Measurements from ENCODE around the gene AADACL4.
"Not testable (repeated sequence)": the region's sequence is repeated elsewhere in the genome, so short reads cannot be mapped to it uniquely, and the experiment has no call there.

Gene AADACL4

GRCh38 chr1:12648741-12649140, 4.9 kb downstream of the AADACL4 start:
- no peak for TF ChIP-seq CTCF (conservative IDR thresholded peaks at IDR 0.05; ENCODE audit: low read depth, low read length)

DNA sequence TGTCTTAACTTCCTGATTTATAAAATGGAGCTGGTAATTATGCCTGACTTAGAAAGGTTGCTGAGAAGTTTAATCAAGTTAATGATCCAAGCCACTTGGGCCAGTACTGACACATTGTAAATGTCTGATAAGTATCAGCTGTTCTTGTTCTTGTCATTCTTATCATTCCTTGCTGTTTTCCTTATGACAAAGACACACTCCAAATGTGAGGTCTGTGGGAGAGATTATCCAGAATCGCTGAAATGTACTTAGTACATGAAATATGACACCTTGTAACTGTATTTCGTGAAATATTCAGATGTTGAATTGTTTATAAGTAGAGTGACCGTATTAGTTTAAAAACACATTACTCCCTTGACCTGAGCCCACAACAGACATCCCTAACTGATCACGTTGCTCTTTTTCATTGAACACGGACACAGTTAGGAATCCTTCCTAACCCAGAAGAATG, 6.1 kb downstream of the AADACL4 start:
- peak; percentile 68 for DNase-seq (ENCODE audit: low read depth)
- H3K4me3 ChIP-seq (ENCODE audit: low read length): no peak overlapping the region
- TF ChIP-seq CTCF (conservative IDR thresholded peaks at IDR 0.05; ENCODE audit: low read depth, low read length): no peak

More at GRCh38 chr1:12648741-12649140, 4.9 kb downstream of the AADACL4 start:
- DNase-seq (ENCODE audit: low read depth): no peak
- no peak overlapping the region for H3K4me3 ChIP-seq (ENCODE audit: low read length)

DNA sequence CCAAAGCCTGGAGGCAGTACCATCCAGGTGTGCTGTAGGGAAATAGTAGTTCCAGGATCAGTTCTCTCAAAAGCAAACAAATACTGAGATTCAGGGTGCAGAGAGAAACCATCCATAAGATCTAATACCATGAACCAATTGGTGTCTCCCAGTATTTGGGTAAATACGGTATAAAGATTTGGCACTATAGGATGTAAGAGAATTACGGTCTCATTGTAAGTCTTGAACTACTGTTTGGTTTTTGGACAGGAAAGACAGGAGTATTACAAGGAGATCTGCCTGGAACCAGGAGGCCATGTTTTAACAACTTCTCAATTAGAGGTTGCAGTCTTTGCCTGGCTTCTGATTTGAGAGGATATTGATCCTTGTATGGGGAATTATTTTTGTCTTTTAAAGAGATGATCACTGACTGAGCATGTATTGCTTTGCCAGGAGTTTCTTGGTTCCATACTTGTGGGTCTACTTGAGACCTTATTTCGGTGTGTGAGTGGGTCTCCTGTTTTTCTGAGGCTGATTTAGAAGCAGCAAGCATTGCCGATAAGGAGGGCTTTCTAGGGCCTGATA, 10.2 kb downstream of the AADACL4 start:
- DNase-seq (ENCODE audit: low read depth): no peak
- no peak for TF ChIP-seq CTCF (conservative IDR thresholded peaks at IDR 0.05; ENCODE audit: low read depth, low read length)
- no peak overlapping the region for H3K4me3 ChIP-seq (ENCODE audit: low read length)

DNA sequence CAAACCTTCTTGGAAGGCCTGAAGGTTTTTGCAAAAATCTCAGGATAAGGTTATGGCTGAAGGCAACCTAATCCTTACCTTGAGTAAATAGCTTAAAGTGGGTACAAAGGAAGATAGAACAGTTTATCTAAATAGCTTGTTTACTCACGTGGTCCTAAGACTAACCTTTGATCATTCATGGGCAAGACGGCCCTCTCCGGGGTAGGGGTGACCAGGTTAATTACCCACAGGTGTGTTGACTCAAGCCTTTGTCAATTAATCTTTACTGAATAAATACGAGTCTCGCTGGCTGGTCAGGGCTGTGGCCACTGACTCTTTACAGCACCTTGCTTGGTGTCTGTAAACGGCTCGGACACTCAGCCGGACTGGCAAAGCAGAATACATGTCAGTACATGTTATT, 10.8 kb downstream of the AADACL4 start:
- no peak for TF ChIP-seq CTCF (conservative IDR thresholded peaks at IDR 0.05; ENCODE audit: low read depth, low read length)
- DNase-seq (ENCODE audit: low read depth): no peak

GRCh38 chr1:12656575-12656974, 12.7 kb downstream of the AADACL4 start:
- no peak overlapping the region for H3K4me3 ChIP-seq (ENCODE audit: low read length)
- no peak for TF ChIP-seq CTCF (conservative IDR thresholded peaks at IDR 0.05; ENCODE audit: low read depth, low read length)
- no peak for DNase-seq (ENCODE audit: low read depth)

More for the DNA sequence above, 10.8 kb downstream of the AADACL4 start:
- no peak overlapping the region for H3K4me3 ChIP-seq (ENCODE audit: low read length)

DNA sequence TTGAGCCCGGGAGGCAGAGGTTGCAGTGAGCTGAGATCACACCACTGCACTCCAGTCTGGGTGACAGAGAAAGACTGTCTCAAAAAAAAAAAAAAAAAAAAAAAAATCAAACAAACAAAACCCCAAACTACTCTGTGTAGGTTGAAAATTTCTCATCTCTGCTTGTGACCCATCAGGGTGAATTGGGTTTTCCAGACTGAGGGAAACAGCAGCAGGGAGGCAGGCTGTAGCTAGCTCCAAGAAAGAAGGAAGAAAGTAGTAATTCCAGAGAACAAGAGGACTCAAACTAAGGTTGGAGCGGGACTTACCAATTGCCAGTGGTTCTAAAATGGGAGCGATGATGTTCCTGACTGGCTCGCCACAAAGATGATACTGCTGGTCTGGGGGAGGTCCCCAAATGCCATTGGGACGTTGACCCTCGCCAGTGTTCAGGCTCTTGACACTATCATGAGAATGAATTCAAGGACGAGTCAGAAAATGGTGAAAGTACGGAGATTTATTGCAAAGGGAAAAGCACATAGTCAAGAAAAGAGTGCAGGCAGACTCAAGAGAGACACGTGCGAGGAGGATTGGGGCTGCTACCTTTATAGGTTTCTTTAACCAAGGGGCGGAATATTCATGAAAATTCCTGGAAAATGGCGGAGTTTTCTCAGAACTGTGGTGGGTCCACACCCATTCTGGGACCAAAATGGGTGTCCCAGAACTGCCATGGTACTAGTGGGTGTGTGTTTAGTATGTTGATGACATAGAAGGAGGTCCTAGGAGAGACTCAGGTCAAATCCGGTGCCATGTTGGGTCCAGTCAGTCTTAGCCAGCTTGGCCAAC, 13.4 kb downstream of the AADACL4 start:
- no peak for DNase-seq (ENCODE audit: low read depth)
- H3K4me3 ChIP-seq (ENCODE audit: low read length): no peak overlapping the region
- no peak for TF ChIP-seq CTCF (conservative IDR thresholded peaks at IDR 0.05; ENCODE audit: low read depth, low read length)

- not testable (repeated sequence) for H3K4me3 ChIP-seq (ENCODE audit: low read length); DNase-seq (ENCODE audit: low read depth)
These were observed 14.1 kb downstream of the AADACL4 start for GRCh38 chr1:12657885-12658512.
